GM21717 (cell line): ENCODE measurements around the gene PEX11A.

Source experiments
- ATAC-seq: cut with Tn5 transposase; IDR thresholded peaks from one replicate; pipeline ENCODE4 v1.9.1; 2021; ENCODE audit warnings: mild to moderate bottlenecking, moderate library complexity; ENCODE audit not compliant: unreplicated experiment

PEX11A gene

GRCh38 chr15:89677381-89677780 is 13.2 kb downstream of the PEX11A start:
- ATAC-seq = no peak

- ATAC-seq = no peak
These were observed 14.9 kb downstream of the PEX11A start for GRCh38 chr15:89675606-89676005.

- ATAC-seq = no peak
These were observed 16.0 kb downstream of the PEX11A start for GRCh38 chr15:89674526-89674925.

GRCh38 chr15:89673165-89673512 is 17.4 kb downstream of the PEX11A start:
- ATAC-seq = no peak

- no peak for ATAC-seq
These were observed 18.1 kb downstream of the PEX11A start for GRCh38 chr15:89672221-89673164.

- ATAC-seq = no peak
These were observed 18.9 kb downstream of the PEX11A start for GRCh38 chr15:89671687-89672086.

GRCh38 chr15:89670971-89671560 is 19.5 kb downstream of the PEX11A start:
- ATAC-seq = no peak

GRCh38 chr15:89669941-89670340 is 20.6 kb downstream of the PEX11A start:
- ATAC-seq = no peak

- ATAC-seq = no peak
These were observed 21.2 kb downstream of the PEX11A start for GRCh38 chr15:89669309-89669865.

GRCh38 chr15:89668171-89668570 is 22.4 kb downstream of the PEX11A start:
- no peak for ATAC-seq

- no peak for ATAC-seq
These were observed 22.9 kb downstream of the PEX11A start for GRCh38 chr15:89667706-89667960.

- no peak for ATAC-seq
These were observed 23.5 kb downstream of the PEX11A start for GRCh38 chr15:89666858-89667705.

GRCh38 chr15:89666184-89666857 is 24.2 kb downstream of the PEX11A start:
- no peak for ATAC-seq

- no peak for ATAC-seq
These were observed 24.9 kb downstream of the PEX11A start for GRCh38 chr15:89665449-89666181.

GRCh38 chr15:89664441-89665350 is 25.9 kb downstream of the PEX11A start:
- no peak for ATAC-seq

GRCh38 chr15:89662893-89663626 is 27.5 kb downstream of the PEX11A start:
- no peak for ATAC-seq

- ATAC-seq = no peak
These were observed 30.0 kb downstream of the PEX11A start for GRCh38 chr15:89660556-89660955.

GRCh38 chr15:89659295-89659694 is 31.3 kb downstream of the PEX11A start:
- ATAC-seq = no peak
